SIG-M5 treated with dmso at 0.1 percent for 504 hours (cell line): ENCODE results near the gene GARS1.
"Not testable (repeated sequence)": the region's sequence is repeated elsewhere in the genome, so short reads cannot be mapped to it uniquely, and the experiment has no call there.

Experiments
- DNase-seq: peaks from one replicate; lab custom pipeline; 2025; ENCODE audit not compliant: unreplicated experiment; lab: John Stamatoyannopoulos, UW

GARS1 gene

GRCh38 chr7:30618961-30619360, 24.3 kb downstream of the GARS1 start:
- DNase-seq, result no peak

DNA sequence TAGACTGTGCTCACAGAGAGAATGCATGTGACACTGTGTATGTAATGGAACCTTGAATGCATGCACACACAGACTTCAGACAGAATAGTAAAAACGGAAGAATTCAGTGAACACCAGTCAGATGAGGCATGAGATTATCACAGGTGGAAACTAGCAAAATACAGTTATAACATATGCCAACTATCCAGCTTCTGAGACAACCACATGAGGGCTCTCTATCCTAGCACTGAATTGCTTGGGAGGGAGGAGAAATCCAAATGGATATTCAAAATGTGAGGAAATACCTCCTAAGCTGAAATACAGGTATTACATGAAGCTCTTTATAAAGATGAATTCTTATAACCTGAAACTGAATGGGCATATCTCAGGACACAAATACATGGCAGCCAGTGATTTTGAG, 30.6 kb downstream of the GARS1 start:
- no peak for DNase-seq

DNA sequence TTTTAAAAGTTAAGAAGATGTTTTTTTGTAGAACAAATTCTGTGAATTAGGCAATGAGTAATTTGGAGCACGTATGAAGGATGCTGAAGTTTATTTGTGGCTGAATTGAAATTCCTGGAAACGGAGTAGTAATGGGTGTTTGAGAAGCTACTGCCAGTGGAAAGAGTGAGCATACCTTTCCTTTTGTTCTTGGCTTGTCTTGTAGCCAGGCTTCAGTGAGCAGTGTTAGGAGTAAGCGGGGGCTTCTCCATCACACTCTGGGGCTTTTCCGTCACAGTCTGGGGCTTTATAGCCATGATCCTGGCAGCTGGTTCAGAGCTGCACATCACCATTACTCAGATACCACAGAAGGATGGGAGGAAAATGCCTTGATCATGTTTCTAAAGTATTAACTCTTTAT, 32.3 kb downstream of the GARS1 start:
- DNase-seq, result no peak

DNA sequence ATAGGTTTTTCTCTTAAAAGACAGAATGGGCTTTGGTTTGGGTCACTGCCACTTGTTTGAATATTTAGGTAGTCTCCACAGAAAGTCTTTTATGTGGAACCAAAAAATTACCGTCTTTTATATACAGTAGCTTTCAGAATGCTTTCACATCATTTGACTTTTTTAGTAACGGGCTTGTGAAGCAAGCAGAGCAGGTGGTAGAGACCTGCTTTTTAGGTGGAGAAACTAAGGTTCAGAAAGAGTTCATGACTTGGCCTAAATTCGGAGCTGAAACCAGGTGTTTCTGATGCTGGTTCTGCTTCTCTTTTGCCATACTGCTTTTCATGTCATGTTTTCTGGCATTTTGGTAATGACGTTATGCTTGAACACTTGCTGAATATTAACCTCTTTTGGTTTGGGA, 36.3 kb downstream of the GARS1 start:
- DNase-seq, result no peak

- DNase-seq, result no peak
Measured at GRCh38 chr7:30633223-30633622, 38.5 kb downstream of the GARS1 start.

GRCh38 chr7:30634193-30634626, 39.5 kb downstream of the GARS1 start:
- peak; percentile 4 for DNase-seq

- no peak for DNase-seq
Measured at GRCh38 chr7:30634634-30635201, 40.0 kb downstream of the GARS1 start.

DNA sequence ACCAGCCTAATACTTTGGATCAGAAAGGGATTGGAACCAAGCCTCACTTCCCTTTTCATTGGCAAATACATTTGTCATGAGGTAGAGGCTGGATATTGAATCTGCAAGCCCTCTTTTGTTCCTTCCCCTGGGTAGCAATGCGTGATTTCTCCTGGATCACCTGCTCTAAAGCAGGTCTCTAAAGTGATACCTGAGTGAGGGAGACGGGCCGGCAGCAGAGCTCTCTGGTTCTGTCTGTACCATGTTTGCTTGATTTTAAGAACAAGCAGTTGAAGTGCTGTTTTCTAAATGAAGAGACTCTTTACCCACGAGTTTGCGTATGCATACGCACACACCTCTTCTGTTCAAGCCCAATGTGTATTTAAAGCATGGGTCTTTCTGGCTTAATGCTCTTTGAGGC, 41.1 kb downstream of the GARS1 start:
- no peak for DNase-seq

GRCh38 chr7:30642322-30642721, 47.6 kb downstream of the GARS1 start:
- DNase-seq, result not testable (repeated sequence)

DNA sequence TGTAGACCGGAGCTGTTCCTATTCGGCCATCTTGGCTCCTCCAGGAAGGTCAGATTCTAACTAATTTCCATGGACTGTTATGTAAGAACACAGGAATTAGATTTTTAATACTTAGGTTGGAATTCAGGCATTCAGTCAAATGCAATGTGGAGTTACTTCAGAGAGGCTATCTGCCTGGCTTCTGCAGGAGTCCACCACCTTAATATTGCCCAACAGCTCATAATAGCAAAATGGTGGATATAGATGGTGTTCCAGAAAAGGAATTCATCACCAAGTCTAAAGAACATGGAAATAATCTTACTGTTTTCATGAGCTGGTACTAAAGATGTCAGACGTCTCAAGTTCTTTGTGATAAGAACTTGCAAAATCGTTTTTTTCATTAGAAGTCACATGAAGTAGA, 48.1 kb downstream of the GARS1 start:
- no peak for DNase-seq

GRCh38 chr7:30644286-30644955, 49.7 kb downstream of the GARS1 start:
- no peak for DNase-seq

DNA sequence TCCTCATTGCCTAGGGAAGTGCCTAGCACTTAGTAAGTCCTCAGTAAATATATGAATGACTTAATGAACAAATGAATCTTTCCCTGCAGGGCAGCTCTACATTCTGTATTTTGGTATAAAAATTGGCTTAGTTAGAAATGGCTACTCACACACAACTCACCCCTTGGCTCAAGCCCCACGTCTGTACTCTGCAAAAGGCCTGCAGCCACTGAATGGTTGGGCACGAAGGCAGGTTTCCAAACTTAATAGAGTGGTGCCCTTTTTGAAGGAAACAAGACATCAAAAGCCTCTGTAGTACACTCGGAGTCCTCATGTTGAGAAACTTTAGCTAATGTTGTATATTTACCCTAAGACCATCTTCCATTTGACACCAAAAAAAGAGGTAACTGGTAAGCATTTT, 51.0 kb downstream of the GARS1 start:
- DNase-seq, result no peak

GRCh38 chr7:30646154-30646553, 51.5 kb downstream of the GARS1 start:
- no peak for DNase-seq

GRCh38 chr7:30647589-30648364, 53.1 kb downstream of the GARS1 start:
- no peak for DNase-seq

- no peak for DNase-seq
Measured at GRCh38 chr7:30648744-30649540, 54.3 kb downstream of the GARS1 start.

- no peak for DNase-seq
Measured at GRCh38 chr7:30649717-30650420, 55.2 kb downstream of the GARS1 start.

DNA sequence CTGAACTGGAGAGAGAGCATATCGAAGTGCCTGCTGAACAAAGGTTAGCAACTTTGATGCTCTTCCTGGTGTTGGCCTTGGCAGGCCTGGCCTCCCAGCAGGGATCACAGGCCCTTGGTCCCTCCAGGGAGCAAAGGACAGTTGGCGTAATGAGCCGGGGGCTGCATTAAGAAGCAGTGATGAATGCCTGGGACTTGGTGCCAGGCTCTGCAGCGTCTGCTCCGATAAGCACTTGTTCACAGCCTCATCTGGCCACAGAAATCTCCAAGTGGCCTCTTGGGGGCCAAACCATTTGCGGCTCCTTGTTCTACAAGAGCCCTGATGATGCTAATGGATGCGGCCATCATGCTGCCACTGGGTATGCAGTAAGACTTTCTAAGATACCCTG, 55.7 kb downstream of the GARS1 start:
- no peak for DNase-seq

DNA sequence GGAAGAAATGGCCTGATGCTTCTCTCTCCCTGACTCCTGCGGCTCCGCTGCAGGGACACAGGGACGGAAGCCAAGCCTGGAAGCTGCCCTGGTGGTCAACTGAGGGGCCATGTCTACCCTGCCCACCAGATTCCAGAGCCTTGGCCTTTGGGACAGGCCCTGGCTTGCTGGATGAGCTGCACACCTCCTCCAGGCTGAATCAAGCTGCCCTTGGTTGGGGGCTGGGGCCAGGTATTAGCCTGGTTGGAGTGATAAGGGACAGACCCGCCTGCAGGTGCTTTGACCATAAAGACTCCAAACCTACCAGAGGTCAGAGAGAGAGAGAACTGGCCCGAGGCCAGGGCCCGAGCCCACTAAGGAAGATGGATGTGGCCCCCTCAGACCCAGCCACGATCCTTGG, 57.5 kb downstream of the GARS1 start:
- DNase-seq, result no peak

DNA sequence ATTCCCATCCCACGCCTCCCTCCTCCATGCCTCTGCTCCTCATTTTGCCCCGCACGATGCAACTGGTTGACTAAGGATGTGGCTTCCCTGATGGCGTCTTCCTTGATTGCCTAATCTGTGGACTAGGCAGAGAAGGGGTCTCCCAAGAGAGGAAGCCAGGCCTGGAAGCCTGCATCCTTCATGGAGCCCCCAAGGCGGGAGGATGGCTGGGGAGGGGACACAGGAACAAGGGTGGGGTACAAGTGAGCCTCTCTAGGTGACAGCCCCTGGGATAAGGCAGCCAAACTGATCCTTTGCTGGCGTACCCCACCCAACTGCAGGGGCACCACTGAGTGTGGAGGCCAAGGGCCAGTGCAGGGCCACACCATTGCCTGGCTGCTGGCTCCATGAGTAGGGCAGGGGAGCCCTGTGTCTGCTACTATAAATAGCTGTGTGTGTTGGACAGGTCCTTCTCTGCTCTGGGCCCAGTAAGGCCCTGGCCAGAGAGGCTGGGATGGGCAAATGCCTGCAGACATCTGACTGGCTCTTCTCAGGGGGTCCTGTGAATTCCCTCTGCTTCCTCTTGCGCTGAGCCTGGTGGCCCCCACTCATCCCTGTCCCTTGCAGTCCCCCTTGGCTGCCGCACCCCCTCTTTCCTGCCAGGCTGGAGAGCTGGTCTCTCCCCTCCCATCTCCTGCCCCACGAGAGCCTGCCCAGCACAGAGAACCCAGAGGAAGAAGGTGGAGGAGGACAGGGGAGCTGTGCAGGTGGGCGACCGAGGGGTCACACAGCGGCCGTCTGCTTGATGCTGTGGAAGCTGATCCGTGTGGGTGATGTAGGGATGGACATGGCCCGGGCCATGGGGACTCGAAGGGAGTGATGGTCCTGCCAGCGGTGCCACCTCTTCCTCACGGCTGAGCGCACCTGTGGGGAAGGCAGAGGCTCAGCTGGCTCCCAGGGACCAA, 58.3 kb downstream of the GARS1 start:
- no peak for DNase-seq
